Mesenchymal stem cell (in vitro differentiated cells and primary cell): ENCODE measurements around the gene POLR3K. TPM values are rescaled to one million over a fixed set of nuclear protein-coding genes. Genes with fewer than 3 reads are reported as not detected.
"Not testable (repeated sequence)": the region's sequence is repeated elsewhere in the genome, so short reads cannot be mapped to it uniquely, and the experiment has no call there.

Experiments used
- DNase-seq: peaks from one replicate; pipeline ENCODE4 v3.0.0-alpha.2; 2013
- H2AFZ ChIP-seq: one replicate; pipeline ENCODE4 v1.6.1; 2013; ENCODE audit warnings: low read depth, mild to moderate bottlenecking, control low read depth, inconsistent platforms, low read length, moderate library complexity
- H2AK5ac ChIP-seq: 2 replicates; pipeline ENCODE4 v1.6.1; 2013; ENCODE audit warnings: low read length, moderate library complexity, mild to moderate bottlenecking, inconsistent platforms; ENCODE audit not compliant: severe bottlenecking
- H2BK120ac ChIP-seq: one replicate; pipeline ENCODE4 v1.6.1; 2013; ENCODE audit warnings: low read depth, mild to moderate bottlenecking, inconsistent platforms, low read length, moderate library complexity
- H2BK12ac ChIP-seq, 2 experiments: one replicate each; pipeline ENCODE4 v1.6.1; 2013; ENCODE audit warnings: inconsistent platforms in 2 of 2, low read length in 2 of 2, mild to moderate bottlenecking in 2 of 2, moderate library complexity in 2 of 2, control low read depth in 1 of 2
- H2BK15ac ChIP-seq: one replicate; pipeline ENCODE4 v1.6.1; 2013; ENCODE audit warnings: mild to moderate bottlenecking, low read depth, inconsistent platforms; ENCODE audit not compliant: poor library complexity, severe bottlenecking
- H2BK5ac ChIP-seq: 2 replicates; pipeline ENCODE4 v1.6.1; 2013; ENCODE audit warnings: low read depth, mild to moderate bottlenecking, low read length, control low read depth, inconsistent platforms; ENCODE audit not compliant: poor library complexity, severe bottlenecking
- H3K14ac ChIP-seq, 2 experiments: one replicate each; pipeline ENCODE4 v1.6.1; 2013; ENCODE audit warnings: inconsistent platforms in 2 of 2, low read length in 2 of 2, control low read depth in 1 of 2, mild to moderate bottlenecking in 1 of 2, moderate library complexity in 1 of 2
- H3K18ac ChIP-seq, 2 experiments: one replicate each; pipeline ENCODE4 v1.6.1; 2013; ENCODE audit warnings: inconsistent platforms in 2 of 2, low read length in 2 of 2, control low read depth in 1 of 2, low read depth in 1 of 2, mild to moderate bottlenecking in 1 of 2
- H3K23ac ChIP-seq, 2 experiments: one replicate each; pipeline ENCODE4 v1.6.1; 2013; ENCODE audit warnings: inconsistent platforms in 2 of 2, low read length in 2 of 2, mild to moderate bottlenecking in 2 of 2, moderate library complexity in 2 of 2, control low read depth in 1 of 2
- H3K27ac ChIP-seq: 2 replicates; pipeline ENCODE4 v1.5.1; 2013; ENCODE audit warnings: mild to moderate bottlenecking, moderate library complexity, low read length, control low read depth, inconsistent platforms; ENCODE audit not compliant: poor library complexity, severe bottlenecking
- H3K27me3 ChIP-seq, 2 experiments: 2 replicates each; pipeline versions ENCODE4 v1.6.1 to v1.7.0; 2013; ENCODE audit warnings: low read length in 2 of 2, mild to moderate bottlenecking in 2 of 2, moderate library complexity in 2 of 2, control low read depth in 1 of 2, inconsistent platforms in 1 of 2; ENCODE audit not compliant: control insufficient read depth in 1 of 2, insufficient read depth in 1 of 2
- H3K36me3 ChIP-seq, 2 experiments: 2 replicates each; pipeline versions ENCODE4 v1.6.1 to v1.7.0; 2013; ENCODE audit warnings: low read length in 2 of 2, control low read depth in 1 of 2, inconsistent platforms in 1 of 2, low read depth in 1 of 2, mild to moderate bottlenecking in 1 of 2; ENCODE audit not compliant: insufficient read depth in 2 of 2, control insufficient read depth in 1 of 2
- H3K4ac ChIP-seq, 2 experiments: one replicate each; pipeline ENCODE4 v1.6.1; 2013; ENCODE audit warnings: inconsistent platforms in 2 of 2, low read length in 2 of 2, mild to moderate bottlenecking in 2 of 2, moderate library complexity in 2 of 2, control low read depth in 1 of 2, low read depth in 1 of 2
- H3K4me1 ChIP-seq: 2 replicates; pipeline ENCODE4 v1.6.1; 2013; ENCODE audit warnings: low read depth, low read length, control low read depth; ENCODE audit not compliant: control insufficient read depth, insufficient read depth
- H3K4me2 ChIP-seq: 2 replicates; pipeline ENCODE4 v1.6.1; 2013; ENCODE audit warnings: low read length, mild to moderate bottlenecking, inconsistent platforms; ENCODE audit not compliant: poor library complexity, severe bottlenecking
- H3K4me3 ChIP-seq, 2 experiments: 2 replicates each; pipeline versions ENCODE4 v1.5.1 to v1.7.0; 2013; ENCODE audit warnings: low read length in 2 of 2, mild to moderate bottlenecking in 2 of 2, control low read depth in 1 of 2, low read depth in 1 of 2; ENCODE audit not compliant: insufficient read depth in 1 of 2
- H3K79me1 ChIP-seq: replicated peaks from 2 replicates; pipeline ENCODE4 v1.6.1; 2013; ENCODE audit warnings: mild to moderate bottlenecking, control low read depth, low read length, inconsistent platforms; ENCODE audit not compliant: poor library complexity, severe bottlenecking
- H3K9ac ChIP-seq: 2 replicates; pipeline ENCODE4 v1.7.0; 2013; ENCODE audit warnings: mild to moderate bottlenecking, low read length, moderate library complexity
- H3K9me3 ChIP-seq: 2 replicates; pipeline ENCODE4 v1.7.0; 2013; ENCODE audit warnings: mild to moderate bottlenecking, low read length; ENCODE audit not compliant: control insufficient read depth
- H4K8ac ChIP-seq: one replicate; pipeline ENCODE4 v1.6.1; 2013; ENCODE audit warnings: inconsistent platforms, mild to moderate bottlenecking, low read length, moderate library complexity
- H4K91ac ChIP-seq: one replicate; pipeline ENCODE4 v1.6.1; 2013; ENCODE audit warnings: mild to moderate bottlenecking, low read length, inconsistent platforms
- WGBS: methylation state at CpG from one replicate; pipeline ENCODE4 v1.1.7; 2013; ENCODE audit warnings: mixed read lengths; 5-methylcytosine and 5-hydroxymethylcytosine counted together
- small RNA-seq: library from polyadenylated mRNA; stranded (forward); fragments of <200 nt; extraction: miRNeasy Mini kit (QIAGEN cat#:217004); gene quantifications from one replicate; pipeline ENCODE3, GENCODE V24; 2013; ENCODE audit warnings: low read depth

Gene POLR3K

GRCh38 chr16:10772-11171, 42.6 kb downstream of the POLR3K start:
- H3K14ac ChIP-seq, H2BK15ac ChIP-seq, H3K9ac ChIP-seq, H2AFZ ChIP-seq, H4K8ac ChIP-seq, H2AK5ac ChIP-seq, H2BK5ac ChIP-seq, H4K91ac ChIP-seq, H2BK120ac ChIP-seq, H3K4ac ChIP-seq, H3K27me3 ChIP-seq, H3K27ac ChIP-seq, H3K36me3 ChIP-seq, H2BK12ac ChIP-seq, H3K23ac ChIP-seq, H3K4me1 ChIP-seq, H3K4me3 ChIP-seq, H3K4me2 ChIP-seq, H3K79me1 ChIP-seq, H3K9me3 ChIP-seq, DNase-seq, H3K18ac ChIP-seq: not testable (repeated sequence)
- no CpG with 5 or more reads among the region's 27 CpGs for WGBS

GRCh38 chr16:9903-10665, 43.3 kb downstream of the POLR3K start:
- Histone ChIP-seq H3K18ac (no peak overlapping the region), H3K14ac (no peak overlapping the region), H3K79me1 (no peaks in the 10 kb centered on the region), H3K9ac (no peak overlapping the region), H3K27ac (no peak overlapping the region), H2AK5ac (no peak overlapping the region), H2BK5ac (no peak overlapping the region), H3K4me1 (no peaks in the 10 kb centered on the region), H4K91ac (no peak overlapping the region), H3K9me3 (no peaks in the 10 kb centered on the region), H3K4me3 (no peak overlapping the region), H2BK15ac (no peak overlapping the region), H3K23ac (no peak overlapping the region), H3K4ac (no peak overlapping the region), H2AFZ (no peak overlapping the region), H3K27me3 (no peaks in the 10 kb centered on the region), H2BK120ac (no peak overlapping the region), H2BK12ac (no peak overlapping the region), H4K8ac (no peak overlapping the region), H3K36me3 (no peaks in the 10 kb centered on the region), H3K4me2 (no peak overlapping the region)
- WGBS = 97% methylated on average over 32 of the region's 48 CpGs
- DNase-seq = no peak

Small RNA genes within 50 kb of the gene (small RNA-seq; reads per million reads assigned to genes)
- gene MIR6859-4 (not detected), gene Z69720.2 (not detected)
